Astrocyte of the cerebellum (primary cell): ENCODE results near the gene ANO7.
"Not testable (repeated sequence)": the region's sequence is repeated elsewhere in the genome, so short reads cannot be mapped to it uniquely, and the experiment has no call there.

ENCODE experiments used
- DNase-seq: peaks from one replicate; pipeline ENCODE4 v3.0.0-alpha.2; 2011; ENCODE audit warnings: low read depth
- H3K4me3 ChIP-seq: 2 replicates; pipeline ENCODE4 v1.5.1; 2011; ENCODE audit warnings: mild to moderate bottlenecking, low read depth, low read length, moderate library complexity
- CTCF ChIP-seq: IDR thresholded peaks from 2 replicates; pipeline ENCODE4 v1.5.1; 2012; ENCODE audit warnings: low read length, low read depth, moderate library complexity, mild to moderate bottlenecking; ENCODE audit errors: missing control alignments
- in situ Hi-C: cut with HindIII; loops from 2 replicates; pipeline ENCODE4 v1.10.0; 2017; ENCODE audit warnings: low sequenced_read_pairs

ANO7 gene

GRCh38 chr2:241194811-241195210 is 6.3 kb downstream of the ANO7 start:
- H3K4me3 ChIP-seq: no peak overlapping the region
- in situ Hi-C loops: no loop called here
- DNase-seq: no peak
- TF ChIP-seq CTCF: no peak

GRCh38 chr2:241195506-241196130 is 7.1 kb downstream of the ANO7 start:
- DNase-seq: no peak
- in situ Hi-C loops: no loop called here
- no peak for TF ChIP-seq CTCF
- H3K4me3 ChIP-seq: no peak overlapping the region

- H3K4me3 ChIP-seq, in situ Hi-C loops, DNase-seq: not testable (repeated sequence)
Observed at GRCh38 chr2:241197246-241197645, 8.8 kb downstream of the ANO7 start.

GRCh38 chr2:241197947-241198346 is 9.5 kb downstream of the ANO7 start:
- no peak for TF ChIP-seq CTCF
- no peak overlapping the region for H3K4me3 ChIP-seq
- no peak for DNase-seq
- in situ Hi-C loops: no loop called here

- no peak overlapping the region for H3K4me3 ChIP-seq
- in situ Hi-C loops: no loop called here
- no peak for TF ChIP-seq CTCF
- DNase-seq: no peak
Observed at GRCh38 chr2:241198381-241199279, 10.2 kb downstream of the ANO7 start.

GRCh38 chr2:241199286-241199685 is 10.8 kb downstream of the ANO7 start:
- TF ChIP-seq CTCF: no peak
- in situ Hi-C loops: no loop called here
- no peak for DNase-seq
- H3K4me3 ChIP-seq: no peak overlapping the region
